HL-60 (cell line): Measurements from ENCODE around the gene KIF26B.
"Not testable (repeated sequence)": the region's sequence is repeated elsewhere in the genome, so short reads cannot be mapped to it uniquely, and the experiment has no call there.

Source experiments
- DNase-seq, 2 experiments: peaks; one replicate each; pipeline ENCODE4 v3.0.0-alpha.2; 2010 to 2020; ENCODE audit warnings: low read depth in 1 of 2, low spot score in 1 of 2
- H3K27ac ChIP-seq: fragments of 250-450 bp; sonication (Bioruptor Pico); replicated peaks from 2 replicates; pipeline ENCODE4 v1.5.1; 2020; ENCODE audit warnings: mild to moderate bottlenecking, moderate library complexity
- H3K27me3 ChIP-seq: fragments of 250-450 bp; sonication (Bioruptor Pico); 2 replicates; pipeline ENCODE4 v1.5.1; 2021; ENCODE audit warnings: mild to moderate bottlenecking, moderate library complexity; ENCODE audit not compliant: insufficient read depth, poor library complexity, severe bottlenecking
- H3K4me3 ChIP-seq: replicated peaks from 2 replicates; pipeline ENCODE4 v1.5.1; 2011; ENCODE audit warnings: mild to moderate bottlenecking, control low read depth, low read length; ENCODE audit not compliant: insufficient read depth
- GABPA ChIP-seq: IDR thresholded peaks from 2 replicates; pipeline ENCODE4 v1.6.1; 2012; ENCODE audit warnings: low read depth
- POLR2AphosphoS5 ChIP-seq: IDR thresholded peaks from 2 replicates; pipeline ENCODE4 v1.6.1; 2012; ENCODE audit warnings: low read depth
- SPI1 ChIP-seq: IDR thresholded peaks from 2 replicates; pipeline ENCODE4 v1.6.1; 2012; ENCODE audit warnings: low read depth, mild to moderate bottlenecking, borderline replicate concordance
- TF ChIP-seq, protein P1 (sequence below): IDR thresholded peaks from one replicate; pipeline ENCODE4 v1.5.1; 2011; ENCODE audit warnings: low read length, control low read depth, inconsistent platforms; ENCODE audit not compliant: insufficient read depth
- TF ChIP-seq, protein P2 (sequence below): IDR thresholded peaks from 2 replicates; pipeline ENCODE4 v1.6.1; 2012; ENCODE audit warnings: low read depth; ENCODE audit not compliant: insufficient replicate concordance

Gene KIF26B

DNA sequence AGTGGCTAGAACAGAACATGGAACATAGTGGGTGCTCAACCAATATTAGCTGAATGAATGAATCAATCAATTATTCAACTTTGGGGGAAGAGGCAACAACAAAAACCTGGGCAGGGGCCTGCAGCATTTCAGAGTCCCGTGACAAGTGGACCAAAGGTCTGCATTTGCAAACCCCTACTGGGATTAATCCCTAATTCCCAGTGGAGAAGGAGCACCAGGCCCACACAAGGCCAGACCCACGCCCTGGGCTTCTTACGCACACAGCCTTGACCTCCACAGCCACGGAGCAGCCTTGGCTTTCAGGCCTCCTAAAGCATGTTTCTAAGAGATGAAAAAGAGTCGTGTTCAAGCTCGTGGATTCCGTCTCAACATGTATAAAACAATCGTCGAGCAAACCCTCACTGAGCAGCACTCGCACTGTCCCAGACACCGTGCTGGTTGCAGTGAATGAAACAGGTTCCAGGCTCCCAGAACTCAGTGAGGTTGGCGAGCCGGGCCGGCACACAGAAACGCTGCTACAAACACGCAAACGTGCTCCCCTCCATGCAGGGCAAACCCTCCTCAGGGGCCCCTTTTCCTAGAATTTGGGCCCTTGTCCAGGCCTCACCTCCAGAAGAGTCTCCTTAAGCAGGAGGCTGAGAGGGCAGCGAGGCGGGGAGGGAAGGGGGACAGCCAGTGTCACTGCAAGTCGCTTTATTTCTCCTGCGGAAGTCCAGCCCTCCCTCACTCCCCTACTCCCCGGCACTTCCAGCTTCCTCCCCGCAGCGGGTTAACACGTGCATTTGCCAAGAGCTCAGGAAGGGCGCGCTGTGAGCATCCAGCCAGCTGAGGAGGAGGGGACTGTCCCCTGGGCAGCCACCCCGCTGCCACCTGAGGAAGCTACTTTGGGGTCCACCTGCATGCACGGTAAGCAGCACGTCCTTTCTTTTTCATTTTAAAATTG, 556.4 kb downstream of the KIF26B start:
- no peak overlapping the region for H3K4me3 ChIP-seq
- no peaks in the 10 kb centered on the region for H3K27me3 ChIP-seq
- peak in 1 of 2 experiments; percentile 17 for DNase-seq
- H3K27ac ChIP-seq: no peak overlapping the region
- TF ChIP-seq, protein P1, sequence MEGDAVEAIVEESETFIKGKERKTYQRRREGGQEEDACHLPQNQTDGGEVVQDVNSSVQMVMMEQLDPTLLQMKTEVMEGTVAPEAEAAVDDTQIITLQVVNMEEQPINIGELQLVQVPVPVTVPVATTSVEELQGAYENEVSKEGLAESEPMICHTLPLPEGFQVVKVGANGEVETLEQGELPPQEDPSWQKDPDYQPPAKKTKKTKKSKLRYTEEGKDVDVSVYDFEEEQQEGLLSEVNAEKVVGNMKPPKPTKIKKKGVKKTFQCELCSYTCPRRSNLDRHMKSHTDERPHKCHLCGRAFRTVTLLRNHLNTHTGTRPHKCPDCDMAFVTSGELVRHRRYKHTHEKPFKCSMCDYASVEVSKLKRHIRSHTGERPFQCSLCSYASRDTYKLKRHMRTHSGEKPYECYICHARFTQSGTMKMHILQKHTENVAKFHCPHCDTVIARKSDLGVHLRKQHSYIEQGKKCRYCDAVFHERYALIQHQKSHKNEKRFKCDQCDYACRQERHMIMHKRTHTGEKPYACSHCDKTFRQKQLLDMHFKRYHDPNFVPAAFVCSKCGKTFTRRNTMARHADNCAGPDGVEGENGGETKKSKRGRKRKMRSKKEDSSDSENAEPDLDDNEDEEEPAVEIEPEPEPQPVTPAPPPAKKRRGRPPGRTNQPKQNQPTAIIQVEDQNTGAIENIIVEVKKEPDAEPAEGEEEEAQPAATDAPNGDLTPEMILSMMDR: no peak
- TF ChIP-seq SPI1 (no peak), POLR2AphosphoS5 (no peak), GABPA (no peak)
- TF ChIP-seq, protein P2, sequence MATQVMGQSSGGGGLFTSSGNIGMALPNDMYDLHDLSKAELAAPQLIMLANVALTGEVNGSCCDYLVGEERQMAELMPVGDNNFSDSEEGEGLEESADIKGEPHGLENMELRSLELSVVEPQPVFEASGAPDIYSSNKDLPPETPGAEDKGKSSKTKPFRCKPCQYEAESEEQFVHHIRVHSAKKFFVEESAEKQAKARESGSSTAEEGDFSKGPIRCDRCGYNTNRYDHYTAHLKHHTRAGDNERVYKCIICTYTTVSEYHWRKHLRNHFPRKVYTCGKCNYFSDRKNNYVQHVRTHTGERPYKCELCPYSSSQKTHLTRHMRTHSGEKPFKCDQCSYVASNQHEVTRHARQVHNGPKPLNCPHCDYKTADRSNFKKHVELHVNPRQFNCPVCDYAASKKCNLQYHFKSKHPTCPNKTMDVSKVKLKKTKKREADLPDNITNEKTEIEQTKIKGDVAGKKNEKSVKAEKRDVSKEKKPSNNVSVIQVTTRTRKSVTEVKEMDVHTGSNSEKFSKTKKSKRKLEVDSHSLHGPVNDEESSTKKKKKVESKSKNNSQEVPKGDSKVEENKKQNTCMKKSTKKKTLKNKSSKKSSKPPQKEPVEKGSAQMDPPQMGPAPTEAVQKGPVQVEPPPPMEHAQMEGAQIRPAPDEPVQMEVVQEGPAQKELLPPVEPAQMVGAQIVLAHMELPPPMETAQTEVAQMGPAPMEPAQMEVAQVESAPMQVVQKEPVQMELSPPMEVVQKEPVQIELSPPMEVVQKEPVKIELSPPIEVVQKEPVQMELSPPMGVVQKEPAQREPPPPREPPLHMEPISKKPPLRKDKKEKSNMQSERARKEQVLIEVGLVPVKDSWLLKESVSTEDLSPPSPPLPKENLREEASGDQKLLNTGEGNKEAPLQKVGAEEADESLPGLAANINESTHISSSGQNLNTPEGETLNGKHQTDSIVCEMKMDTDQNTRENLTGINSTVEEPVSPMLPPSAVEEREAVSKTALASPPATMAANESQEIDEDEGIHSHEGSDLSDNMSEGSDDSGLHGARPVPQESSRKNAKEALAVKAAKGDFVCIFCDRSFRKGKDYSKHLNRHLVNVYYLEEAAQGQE: no peak

DNA sequence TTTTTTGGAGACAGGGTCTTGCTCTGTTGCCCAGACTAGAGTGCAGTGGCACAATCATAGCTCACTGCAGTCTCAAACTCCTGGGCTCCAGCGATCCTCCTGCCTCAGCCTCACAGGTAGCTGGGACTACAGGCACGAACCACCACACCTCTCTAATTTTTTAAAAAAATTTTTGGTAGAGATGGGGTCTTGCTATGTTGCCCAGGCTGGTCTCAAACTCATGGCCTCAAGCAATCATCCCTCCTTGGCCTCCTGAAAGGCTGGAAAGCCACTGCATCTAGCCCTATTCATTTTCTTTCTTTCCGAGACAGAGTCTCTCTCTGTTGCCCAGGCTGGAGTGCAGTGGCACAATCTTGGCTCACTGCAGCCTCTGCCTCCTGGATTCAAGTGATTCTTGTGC, 559.2 kb downstream of the KIF26B start:
- not testable (repeated sequence) for H3K4me3 ChIP-seq, DNase-seq, H3K27me3 ChIP-seq, H3K27ac ChIP-seq

GRCh38 chr1:245715291-245715701, 560.5 kb downstream of the KIF26B start:
- TF ChIP-seq, protein P1: no peak
- TF ChIP-seq, protein P2: no peak
- no peak for TF ChIP-seq POLR2AphosphoS5
- TF ChIP-seq SPI1: no peak
- no peak for TF ChIP-seq GABPA
- Histone ChIP-seq H3K27me3 (no peaks in the 10 kb centered on the region), H3K27ac (no peak overlapping the region), H3K4me3 (no peak overlapping the region)
- no peak for DNase-seq

DNA sequence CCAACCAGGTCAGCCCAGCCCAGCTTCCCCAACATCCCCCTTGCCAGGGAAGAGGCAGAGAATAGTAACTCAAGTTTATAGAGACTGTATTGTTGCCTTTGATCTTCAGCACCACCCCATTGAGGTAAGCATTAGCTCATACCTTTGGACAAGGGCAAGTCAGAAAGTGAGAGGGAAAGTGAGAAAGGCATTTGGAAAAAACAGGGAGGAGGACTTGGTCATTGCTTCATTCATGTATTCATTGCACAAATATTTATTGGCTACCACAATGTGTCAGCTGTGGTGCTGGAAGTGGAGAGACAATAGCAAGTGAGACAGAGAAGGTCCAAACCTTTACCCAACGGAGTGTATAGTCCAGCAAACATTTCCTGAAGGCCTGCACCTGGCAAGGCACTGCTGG, 561.2 kb downstream of the KIF26B start:
- TF ChIP-seq POLR2AphosphoS5 (no peak), SPI1 (no peak)
- TF ChIP-seq, protein P1: no peak
- no peak for DNase-seq

More for the DNA sequence above, 561.2 kb downstream of the KIF26B start:
- Histone ChIP-seq H3K4me3 (no peak overlapping the region), H3K27me3 (no peaks in the 10 kb centered on the region), H3K27ac (no peak overlapping the region)
